HepG2 (cell line): ENCODE data around the gene CROCC.

Experiments
- EZH2 ChIP-seq: conservative IDR thresholded peaks from 2 replicates; pipeline ENCODE4 v1.6.1; 2012; ENCODE audit warnings: mild to moderate bottlenecking, low read depth, low read length, moderate library complexity
- MAZ ChIP-seq, 2 experiments: sonication (generic) in 1 of 2; formaldehyde crosslinking in 1 of 2; IDR thresholded peaks; 2 replicates each; pipeline versions ENCODE4 v1.5.0 to v1.6.1; 2012 to 2020; ENCODE audit warnings: low read depth in 2 of 2, mild to moderate bottlenecking in 2 of 2, borderline replicate concordance in 1 of 2, improper control_type of control experiment in 1 of 2, low read length in 1 of 2, missing genetic modification reagents in 1 of 2, moderate library complexity in 1 of 2
- NR0B2 ChIP-seq: sonication (generic); formaldehyde crosslinking; IDR thresholded peaks from 2 replicates; pipeline ENCODE4 v1.4.0; 2020; ENCODE audit warnings: mild to moderate bottlenecking, missing genetic modification reagents
- POLR2A ChIP-seq, 2 experiments: IDR thresholded peaks; 2 replicates each; pipeline ENCODE4 v1.6.1; 2011; ENCODE audit warnings: low read depth in 2 of 2, low read length in 2 of 2, mild to moderate bottlenecking in 1 of 2, moderate library complexity in 1 of 2; ENCODE audit not compliant: insufficient read depth in 1 of 2
- SIN3A ChIP-seq: IDR thresholded peaks from 2 replicates; pipeline ENCODE4 v1.6.1; 2011; ENCODE audit warnings: low read depth, mild to moderate bottlenecking, control low read depth, low read length, borderline replicate concordance
- ZBTB21 ChIP-seq: sonication (generic); formaldehyde crosslinking; IDR thresholded peaks from 2 replicates; pipeline ENCODE4 v1.4.0; 2020; ENCODE audit warnings: missing genetic modification reagents

DNA sequence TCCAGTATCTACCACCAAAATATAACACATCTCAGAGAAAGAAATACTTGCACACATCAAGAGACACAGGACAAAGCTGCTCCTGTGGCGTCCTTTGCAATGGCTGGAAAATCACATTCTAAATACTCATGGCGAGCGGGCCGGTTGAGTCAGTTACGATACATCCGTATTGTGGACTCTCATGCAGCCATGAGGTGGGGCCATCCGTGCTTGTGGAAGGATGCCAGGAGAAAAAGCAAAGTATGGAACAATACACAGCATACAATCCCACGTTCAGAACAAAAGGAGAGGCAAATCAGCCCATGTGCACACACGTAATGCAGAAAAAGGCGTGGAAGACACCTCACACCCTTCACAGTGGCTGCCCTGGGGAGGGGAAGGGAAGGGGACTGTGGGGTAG, 76.9 kb downstream of the CROCC start:
- TF ChIP-seq EZH2 (no peak), NR0B2 (CRISPR knock-in tag) (no peak), POLR2A (IDR thresholded peaks at IDR 0.05; ENCODE audit: insufficient read depth in 1 of 2, low read depth in 2 of 2, low read length in 2 of 2) (no peak), MAZ (IDR thresholded peaks at IDR 0.05; ENCODE audit: borderline replicate concordance, low read depth, low read length) (no peak), MAZ (CRISPR knock-in tag; IDR thresholded peaks at IDR 0.05; ENCODE audit: low read depth) (no peak), SIN3A (no peak), ZBTB21 (no peak)
